NB4 (cell line): Measurements from ENCODE around the gene MAP1LC3B.
A peak's percentile ranks its signal among the peaks of the same experiment; 100 is the strongest.

Experiments used
- DNase-seq: peaks from one replicate; pipeline ENCODE4 v3.0.0; 2010; ENCODE audit warnings: low read depth
- H3K4me3 ChIP-seq: one replicate; pipeline ENCODE4 v1.5.1; 2011; ENCODE audit warnings: mild to moderate bottlenecking, low read depth, low read length, moderate library complexity
- MYC ChIP-seq: IDR thresholded peaks from 2 replicates; pipeline ENCODE4 v1.6.1; 2011; ENCODE audit warnings: low read depth, low read length
- POLR2A ChIP-seq: IDR thresholded peaks from 2 replicates; pipeline ENCODE4 v1.6.1; 2011; ENCODE audit warnings: mild to moderate bottlenecking; ENCODE audit not compliant: insufficient read length; ENCODE audit errors: extremely low read depth
- TF ChIP-seq, protein P1 (sequence below): IDR thresholded peaks from 2 replicates; pipeline ENCODE4 v1.6.1; 2011; ENCODE audit warnings: low read depth, low read length
- TF ChIP-seq, protein P2 (sequence below): IDR thresholded peaks from one replicate; pipeline ENCODE4 v1.5.1; 2012; ENCODE audit warnings: low read depth, low read length

The MAP1LC3B gene

DNA sequence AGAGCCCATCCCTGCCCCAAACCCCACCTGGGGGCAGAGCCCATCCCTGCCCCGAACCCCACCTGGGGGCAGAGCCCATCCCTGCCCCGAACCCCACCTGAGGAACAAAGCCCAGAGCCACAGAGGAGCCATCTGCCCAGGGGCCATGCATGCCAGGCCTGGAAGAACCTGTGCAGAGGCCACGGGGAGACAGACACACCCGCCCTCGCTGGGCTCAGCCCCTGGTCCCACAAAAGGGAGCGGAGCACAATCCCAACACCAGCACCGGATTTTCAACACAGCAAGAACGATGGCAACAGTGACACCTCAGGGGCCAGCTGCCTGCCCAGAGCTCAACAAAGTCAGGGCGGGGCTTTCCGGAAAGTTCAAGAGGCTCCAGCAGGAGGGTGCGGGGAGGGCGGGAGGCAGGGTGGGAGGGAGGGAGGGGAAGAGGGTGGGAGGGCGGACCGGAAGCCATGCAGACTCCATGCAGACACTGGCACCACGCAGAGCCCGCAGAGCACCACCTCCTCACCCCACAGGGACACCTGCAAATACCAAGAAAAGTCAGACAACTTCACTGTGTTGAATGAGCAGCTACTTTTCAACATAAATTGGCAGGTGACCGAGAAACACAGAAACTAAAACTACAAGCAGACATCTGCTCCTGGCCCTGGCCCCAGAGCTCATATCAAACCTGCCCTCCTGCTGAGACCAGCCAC, 47.1 kb upstream of the MAP1LC3B start:
- H3K4me3 ChIP-seq: no peak overlapping the region
- DNase-seq: no peak
- TF ChIP-seq, protein P1, sequence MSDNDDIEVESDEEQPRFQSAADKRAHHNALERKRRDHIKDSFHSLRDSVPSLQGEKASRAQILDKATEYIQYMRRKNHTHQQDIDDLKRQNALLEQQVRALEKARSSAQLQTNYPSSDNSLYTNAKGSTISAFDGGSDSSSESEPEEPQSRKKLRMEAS: no peak
- no peak for TF ChIP-seq POLR2A
- TF ChIP-seq, protein P2, sequence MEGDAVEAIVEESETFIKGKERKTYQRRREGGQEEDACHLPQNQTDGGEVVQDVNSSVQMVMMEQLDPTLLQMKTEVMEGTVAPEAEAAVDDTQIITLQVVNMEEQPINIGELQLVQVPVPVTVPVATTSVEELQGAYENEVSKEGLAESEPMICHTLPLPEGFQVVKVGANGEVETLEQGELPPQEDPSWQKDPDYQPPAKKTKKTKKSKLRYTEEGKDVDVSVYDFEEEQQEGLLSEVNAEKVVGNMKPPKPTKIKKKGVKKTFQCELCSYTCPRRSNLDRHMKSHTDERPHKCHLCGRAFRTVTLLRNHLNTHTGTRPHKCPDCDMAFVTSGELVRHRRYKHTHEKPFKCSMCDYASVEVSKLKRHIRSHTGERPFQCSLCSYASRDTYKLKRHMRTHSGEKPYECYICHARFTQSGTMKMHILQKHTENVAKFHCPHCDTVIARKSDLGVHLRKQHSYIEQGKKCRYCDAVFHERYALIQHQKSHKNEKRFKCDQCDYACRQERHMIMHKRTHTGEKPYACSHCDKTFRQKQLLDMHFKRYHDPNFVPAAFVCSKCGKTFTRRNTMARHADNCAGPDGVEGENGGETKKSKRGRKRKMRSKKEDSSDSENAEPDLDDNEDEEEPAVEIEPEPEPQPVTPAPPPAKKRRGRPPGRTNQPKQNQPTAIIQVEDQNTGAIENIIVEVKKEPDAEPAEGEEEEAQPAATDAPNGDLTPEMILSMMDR: no peak
- TF ChIP-seq MYC: no peak

DNA sequence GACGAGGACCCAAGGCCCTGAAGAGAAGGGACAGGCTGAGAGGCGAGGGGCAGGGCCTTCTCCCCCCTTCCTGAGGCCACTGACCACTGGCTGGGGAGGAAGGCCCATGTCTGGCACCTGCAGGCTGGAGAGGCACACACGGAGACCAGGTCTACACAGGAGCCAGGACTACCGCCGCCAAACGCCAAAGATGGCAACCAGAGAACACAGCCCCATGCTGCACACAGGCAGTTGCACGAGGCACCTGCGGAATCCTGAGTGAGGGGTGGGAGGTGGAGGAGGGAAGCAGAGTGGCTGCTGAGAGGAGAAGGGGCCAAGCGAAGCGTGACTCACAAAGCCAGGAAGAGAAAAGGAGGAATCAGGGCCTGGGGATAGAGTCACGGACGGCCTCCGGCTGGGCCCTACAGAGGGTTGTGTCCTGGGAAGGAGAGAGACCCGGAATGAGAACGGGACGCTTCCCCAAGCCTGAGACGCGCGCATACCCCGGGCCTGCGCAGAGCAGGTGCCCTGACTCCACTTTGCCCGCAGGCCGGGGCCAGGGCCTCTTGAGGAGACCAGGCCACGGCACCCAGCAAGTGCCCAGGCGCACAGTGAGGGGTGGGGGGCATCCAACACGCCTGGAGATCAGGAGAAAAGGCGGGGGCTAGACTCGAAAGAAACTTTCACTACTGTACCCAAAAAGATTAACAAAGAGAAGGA, 46.3 kb upstream of the MAP1LC3B start:
- TF ChIP-seq MYC: no peak
- TF ChIP-seq, protein P2: no peak
- TF ChIP-seq, protein P1: no peak
- TF ChIP-seq POLR2A: no peak
- no peak overlapping the region for H3K4me3 ChIP-seq
- DNase-seq: no peak

DNA sequence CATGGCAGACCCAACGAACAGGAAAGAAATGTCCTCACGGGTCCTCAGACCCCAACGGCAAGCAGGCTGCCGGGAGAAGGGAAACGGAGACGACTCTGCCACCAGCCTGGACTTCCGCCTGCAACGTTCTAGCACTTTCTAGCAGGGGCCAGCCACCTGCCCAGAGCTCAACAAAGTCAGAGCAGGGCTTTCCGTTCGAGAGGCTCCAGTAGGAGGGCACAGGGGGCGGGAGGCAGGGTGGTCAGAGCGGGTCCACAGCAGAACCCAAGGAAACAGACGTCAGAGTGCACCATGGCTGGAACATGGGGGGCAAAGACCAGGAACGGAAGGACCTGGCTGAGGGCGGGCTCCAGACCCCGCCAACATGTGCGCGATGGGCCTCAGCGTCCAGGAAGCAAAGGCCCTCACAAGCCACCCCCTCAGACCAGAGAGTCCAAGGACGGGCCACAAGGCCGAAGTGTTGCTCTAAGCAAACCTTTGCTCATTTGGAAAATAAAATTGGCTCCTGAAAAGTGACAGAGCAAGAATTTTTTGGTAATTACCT, 45.5 kb upstream of the MAP1LC3B start:
- TF ChIP-seq, protein P1: no peak
- TF ChIP-seq MYC: no peak
- TF ChIP-seq, protein P2: no peak
- TF ChIP-seq POLR2A: no peak
- no peak overlapping the region for H3K4me3 ChIP-seq
- DNase-seq: no peak

DNA sequence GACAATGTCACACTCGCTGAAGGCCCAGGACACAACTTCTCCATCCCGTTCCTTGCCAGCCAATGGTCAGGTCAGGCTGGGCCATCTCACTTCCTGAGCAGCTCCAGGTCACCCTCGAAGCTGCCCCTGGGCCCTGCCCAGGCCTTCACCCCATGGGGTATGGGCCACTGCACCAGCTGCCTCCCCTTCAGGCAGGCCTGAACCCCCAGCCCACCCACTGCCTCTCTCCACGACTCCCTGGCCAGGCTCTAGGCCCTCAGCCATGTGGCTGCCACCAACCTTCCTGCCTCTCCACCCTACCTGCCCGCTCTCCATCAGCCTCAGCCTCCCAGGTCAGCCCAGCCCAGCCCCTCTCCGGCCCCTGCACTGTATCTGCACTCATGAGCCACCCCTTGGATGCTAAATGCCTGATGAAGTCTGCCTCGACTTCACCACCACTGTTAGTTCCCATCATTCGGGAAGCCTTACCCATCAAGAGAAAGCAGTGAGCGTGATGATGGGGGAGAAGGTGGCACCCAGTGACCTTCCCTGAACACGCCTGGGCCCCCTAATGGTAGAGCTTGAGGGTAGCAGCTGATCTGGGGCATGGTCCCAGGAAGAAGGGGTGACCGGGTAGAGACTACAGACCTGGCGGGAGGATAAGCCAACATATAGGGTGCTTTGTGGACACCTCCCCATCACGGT, 44.1 kb upstream of the MAP1LC3B start:
- H3K4me3 ChIP-seq: no peak overlapping the region
- TF ChIP-seq, protein P2: peak; percentile 25
- TF ChIP-seq, protein P1: no peak
- TF ChIP-seq POLR2A (no peak), MYC (no peak)
- no peak for DNase-seq

DNA sequence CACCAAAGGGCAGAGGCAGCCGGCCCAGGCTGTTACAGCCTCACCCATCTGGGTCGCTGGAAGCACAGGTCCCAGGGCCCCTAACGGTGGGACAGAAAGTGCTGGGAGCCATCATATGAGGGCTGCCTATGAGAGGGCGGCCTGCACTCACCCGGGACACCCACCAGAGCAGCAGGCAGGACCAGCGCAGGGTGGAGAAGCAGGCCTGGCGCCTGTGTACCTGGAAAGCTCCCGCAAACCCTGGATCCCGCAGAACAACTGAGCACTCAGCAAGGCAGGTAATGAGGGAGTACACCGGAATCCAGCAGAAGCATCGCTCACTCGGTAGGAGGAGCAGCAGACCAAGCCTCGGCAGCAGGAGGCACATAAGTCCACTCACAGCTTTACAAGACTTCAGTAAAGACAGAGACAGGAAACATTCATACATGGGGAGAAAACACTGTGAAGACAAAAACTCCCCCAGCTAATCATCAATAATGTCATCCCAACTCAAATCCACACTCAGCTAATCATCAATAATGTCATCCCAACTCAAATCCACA, 43.4 kb upstream of the MAP1LC3B start:
- no peak for DNase-seq
- TF ChIP-seq, protein P2: no peak
- TF ChIP-seq, protein P1: no peak
- no peak for TF ChIP-seq MYC
- TF ChIP-seq POLR2A: no peak
- H3K4me3 ChIP-seq: no peak overlapping the region
